Measurements from ENCODE around the gene AFMID.

Gene AFMID

GRCh38 chr17:78148286-78149016, 38.7 kb upstream of the AFMID start:
- no peaks in the 10 kb centered on the region for H3K9me3 ChIP-seq (replicated peaks; ENCODE audit: insufficient read depth, low read length)
- no peak overlapping the region for H3K4me2 ChIP-seq (ENCODE audit: low read depth, low read length)
- H3K4me1 ChIP-seq (ENCODE audit: low read length), result peaks cover 50% of the 10 kb centered on the region
- H3K4me3 ChIP-seq (ENCODE audit: low read length), result no peak overlapping the region
- H4K20me1 ChIP-seq (ENCODE audit: insufficient read depth, low read length), result no peaks in the 10 kb centered on the region
- peak overlapping the region; percentile 77; the same call in 1 of the 2 replicates for H3K27ac ChIP-seq (ENCODE audit: low read length)
- no peaks in the 10 kb centered on the region for H3K36me3 ChIP-seq (replicated peaks; ENCODE audit: insufficient read depth, low read length)
- DNase-seq, result no peak
- H3K79me2 ChIP-seq (ENCODE audit: low read length), result no peaks in the 10 kb centered on the region
- peak overlapping the region; percentile 37; the same call in 1 of the 2 replicates for H3K9ac ChIP-seq (ENCODE audit: low read length)
- H3K9me2 ChIP-seq (replicated peaks; ENCODE audit: insufficient read depth, low read length), result no peaks in the 10 kb centered on the region
- no peak overlapping the region for H2AFZ ChIP-seq (ENCODE audit: low read length)
- no peaks in the 10 kb centered on the region for H3K27me3 ChIP-seq (replicated peaks; ENCODE audit: insufficient read depth, low read length)
- no peak for TF ChIP-seq EZH2 (optimal IDR thresholded peaks at IDR 0.05; ENCODE audit: low read depth, low read length)
- TF ChIP-seq, protein P1, sequence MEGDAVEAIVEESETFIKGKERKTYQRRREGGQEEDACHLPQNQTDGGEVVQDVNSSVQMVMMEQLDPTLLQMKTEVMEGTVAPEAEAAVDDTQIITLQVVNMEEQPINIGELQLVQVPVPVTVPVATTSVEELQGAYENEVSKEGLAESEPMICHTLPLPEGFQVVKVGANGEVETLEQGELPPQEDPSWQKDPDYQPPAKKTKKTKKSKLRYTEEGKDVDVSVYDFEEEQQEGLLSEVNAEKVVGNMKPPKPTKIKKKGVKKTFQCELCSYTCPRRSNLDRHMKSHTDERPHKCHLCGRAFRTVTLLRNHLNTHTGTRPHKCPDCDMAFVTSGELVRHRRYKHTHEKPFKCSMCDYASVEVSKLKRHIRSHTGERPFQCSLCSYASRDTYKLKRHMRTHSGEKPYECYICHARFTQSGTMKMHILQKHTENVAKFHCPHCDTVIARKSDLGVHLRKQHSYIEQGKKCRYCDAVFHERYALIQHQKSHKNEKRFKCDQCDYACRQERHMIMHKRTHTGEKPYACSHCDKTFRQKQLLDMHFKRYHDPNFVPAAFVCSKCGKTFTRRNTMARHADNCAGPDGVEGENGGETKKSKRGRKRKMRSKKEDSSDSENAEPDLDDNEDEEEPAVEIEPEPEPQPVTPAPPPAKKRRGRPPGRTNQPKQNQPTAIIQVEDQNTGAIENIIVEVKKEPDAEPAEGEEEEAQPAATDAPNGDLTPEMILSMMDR (IDR thresholded peaks at IDR 0.05; ENCODE audit: low read length), result no peak
- TF ChIP-seq EZH2phosphoT487 (IDR thresholded peaks at IDR 0.05; ENCODE audit: low read length), result no peak
- H3F3A ChIP-seq (ENCODE audit: insufficient read depth, low read length), result peaks cover 30% of the 10 kb centered on the region

DNA sequence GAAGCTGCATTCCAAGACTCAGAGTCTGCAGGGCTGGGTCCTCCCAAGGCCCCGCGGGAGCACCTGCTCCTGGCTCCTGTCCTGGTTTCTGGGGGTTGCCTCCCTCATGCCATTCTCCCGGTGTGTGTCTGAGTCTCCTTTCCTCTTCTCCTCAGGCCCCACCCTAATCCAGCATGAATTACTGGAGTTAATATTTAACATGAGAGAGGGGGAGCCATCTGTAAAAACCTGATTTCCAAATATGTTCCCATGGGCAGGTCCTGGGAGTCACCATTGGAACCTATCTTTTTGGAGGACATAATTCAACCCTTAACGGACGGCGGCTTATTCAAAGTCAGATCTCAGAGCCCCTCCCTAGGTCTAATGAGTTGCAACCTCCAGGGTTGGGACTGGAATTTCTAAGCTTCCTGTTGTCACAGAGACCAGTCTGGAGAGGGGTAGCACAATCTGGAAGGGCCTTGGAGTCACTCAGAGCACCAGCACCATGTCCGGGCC, 35.6 kb upstream of the AFMID start:
- H2AFZ ChIP-seq (ENCODE audit: low read length), result no peak overlapping the region
- H3K36me3 ChIP-seq (replicated peaks; ENCODE audit: insufficient read depth, low read length), result no peaks in the 10 kb centered on the region
- H3K4me3 ChIP-seq (ENCODE audit: low read length), result no peak overlapping the region
- no peaks in the 10 kb centered on the region for H3K27me3 ChIP-seq (replicated peaks; ENCODE audit: insufficient read depth, low read length)
- H4K20me1 ChIP-seq (ENCODE audit: insufficient read depth, low read length), result no peaks in the 10 kb centered on the region
- H3K4me1 ChIP-seq (ENCODE audit: low read length), result peaks cover 45% of the 10 kb centered on the region
- TF ChIP-seq EZH2 (optimal IDR thresholded peaks at IDR 0.05; ENCODE audit: low read depth, low read length) (no peak), EZH2phosphoT487 (IDR thresholded peaks at IDR 0.05; ENCODE audit: low read length) (no peak)
- no peak overlapping the region for H3K9ac ChIP-seq (ENCODE audit: low read length)
- no peaks in the 10 kb centered on the region for H3K79me2 ChIP-seq (ENCODE audit: low read length)
- H3F3A ChIP-seq (ENCODE audit: insufficient read depth, low read length), result peaks cover 38% of the 10 kb centered on the region
- H3K27ac ChIP-seq (ENCODE audit: low read length), result no peak overlapping the region
- no peaks in the 10 kb centered on the region for H3K9me3 ChIP-seq (replicated peaks; ENCODE audit: insufficient read depth, low read length)
- no peak overlapping the region for H3K4me2 ChIP-seq (ENCODE audit: low read depth, low read length)
- no peaks in the 10 kb centered on the region for H3K9me2 ChIP-seq (replicated peaks; ENCODE audit: insufficient read depth, low read length)
- no peak for DNase-seq

DNA sequence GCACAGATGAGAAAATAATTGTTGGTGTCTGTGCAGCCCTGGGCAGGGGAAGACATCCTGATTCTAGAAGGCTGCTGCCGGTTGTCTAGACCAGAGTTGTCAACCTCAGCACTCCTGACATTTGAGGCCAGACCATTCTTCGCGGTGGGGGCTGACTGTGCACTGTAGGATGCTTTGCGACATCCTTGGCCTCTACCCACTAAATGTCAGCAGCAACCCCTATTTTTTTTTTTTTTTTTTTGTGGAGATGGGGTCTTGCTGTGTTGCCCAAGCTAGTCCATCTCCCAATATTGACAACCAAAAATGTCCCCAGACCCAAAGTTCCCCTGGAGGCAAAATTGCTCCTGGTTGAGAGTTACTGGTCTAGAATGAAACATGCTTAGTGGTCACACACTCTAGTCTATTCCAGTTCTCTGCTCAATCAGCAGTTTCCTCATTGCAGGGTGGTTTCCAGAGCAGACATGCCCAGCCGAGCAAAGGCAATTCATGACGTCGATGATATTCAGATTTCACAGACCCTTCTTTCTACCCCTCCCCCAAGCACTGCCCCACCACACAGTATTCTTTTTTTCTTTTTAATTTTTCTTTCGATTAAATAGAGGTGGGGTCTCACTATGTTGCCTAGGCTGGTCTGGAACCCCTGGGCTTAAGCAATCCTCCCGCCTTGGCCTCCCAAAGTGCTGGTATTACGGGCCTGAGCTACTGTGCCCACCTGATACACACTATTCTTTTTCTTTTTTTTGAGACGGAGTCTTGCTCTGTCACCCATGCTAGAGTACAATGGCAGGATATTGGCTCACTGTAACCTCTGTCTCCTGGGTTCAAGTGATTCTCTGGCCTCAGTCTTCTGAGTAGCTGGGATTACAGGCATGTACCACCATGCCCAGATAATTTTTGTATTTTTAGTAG, 32.0 kb upstream of the AFMID start:
- Histone ChIP-seq H4K20me1 (ENCODE audit: insufficient read depth, low read length) (no peaks in the 10 kb centered on the region), H3K9me2 (replicated peaks; ENCODE audit: insufficient read depth, low read length) (no peaks in the 10 kb centered on the region), H3K9me3 (replicated peaks; ENCODE audit: insufficient read depth, low read length) (no peaks in the 10 kb centered on the region), H3K27me3 (replicated peaks; ENCODE audit: insufficient read depth, low read length) (no peaks in the 10 kb centered on the region), H2AFZ (ENCODE audit: low read length) (0 out of 2 replicates have a peak overlapping the region, but pooled peaks have one; percentile 7), H3K4me1 (ENCODE audit: low read length) (peaks cover 23% of the 10 kb centered on the region), H3K4me2 (ENCODE audit: low read depth, low read length) (peak overlapping the region; percentile 42; the same call in 1 of the 2 replicates), H3F3A (ENCODE audit: insufficient read depth, low read length) (peaks cover 32% of the 10 kb centered on the region), H3K36me3 (replicated peaks; ENCODE audit: insufficient read depth, low read length) (no peaks in the 10 kb centered on the region), H3K27ac (ENCODE audit: low read length) (peak overlapping the region; percentile 97), H3K79me2 (ENCODE audit: low read length) (no peaks in the 10 kb centered on the region), H3K9ac (ENCODE audit: low read length) (peak overlapping the region; percentile 59), H3K4me3 (ENCODE audit: low read length) (no peak overlapping the region)
- peak; percentile 98 for DNase-seq
- TF ChIP-seq, protein P1 (IDR thresholded peaks at IDR 0.05; ENCODE audit: low read length), result no peak
- TF ChIP-seq EZH2phosphoT487 (IDR thresholded peaks at IDR 0.05; ENCODE audit: low read length) (no peak), EZH2 (optimal IDR thresholded peaks at IDR 0.05; ENCODE audit: low read depth, low read length) (no peak)
